Spleen (tissue), 7 donors: Measurements from ENCODE around the gene P2RX2.

Source experiments
- CTCF ChIP-seq, 11 experiments: fragments of 200-600 bp in 7 of 11; fragments of 450-650 bp in 4 of 11; sonication (generic) in 4 of 11; IDR thresholded peaks in 8 of 11; conservative IDR thresholded peaks in 3 of 11; 1 replicate in 7 of 11; 2 replicates in 4 of 11; pipeline versions ENCODE4 v1.4.0 to v1.8.0; 2016 to 2021; ENCODE audit warnings: antibody characterized with exemption in 11 of 11, inconsistent platforms in 4 of 11, mild to moderate bottlenecking in 1 of 11
- POLR2A ChIP-seq, 3 donors: fragments of 450-650 bp; IDR thresholded peaks; one replicate each; pipeline ENCODE4 v1.5.1; 2017; ENCODE audit warnings: antibody characterized with exemption in 3 of 3, mild to moderate bottlenecking in 1 of 3
- POLR2AphosphoS5 ChIP-seq, 3 donors: sonication (generic); formaldehyde crosslinking; IDR thresholded peaks; one replicate each; pipeline ENCODE4 v1.5.1; 2017; ENCODE audit warnings: antibody characterized with exemption in 3 of 3
- donor health status: DM: no; HTN: no; CAD: no; lungs with moderate emphysema.
- donor health status: DM: no; HTN: no; CAD: no.
- donor health status: DM: no; HTN: no; CAD: no.

GRCh38 chr12:132595183-132595582 is 23.4 kb upstream of the P2RX2 start:
- TF ChIP-seq CTCF (IDR thresholded peaks at IDR 0.05 in 8 of 11, conservative IDR thresholded peaks at IDR 0.05 in 3 of 11), result no peak
- no peak for TF ChIP-seq POLR2AphosphoS5 (IDR thresholded peaks at IDR 0.05)
- TF ChIP-seq POLR2A (IDR thresholded peaks at IDR 0.05), result no peak
